ENCODE results near the gene IFI16. TPM values are rescaled to one million over a fixed set of nuclear protein-coding genes. Genes with fewer than 3 reads are reported as not detected.
"Not testable (repeated sequence)": the region's sequence is repeated elsewhere in the genome, so short reads cannot be mapped to it uniquely, and the experiment has no call there.

IFI16 gene
- polyA plus RNA-seq, 4 donors: 54.9 to 66.2 (median 62.9) TPM

GRCh38 chr1:159090286-159091179, 80.8 kb downstream of the IFI16 start:
- no peak for DNase-seq (ENCODE audit: low read depth in 4 of 4, low spot score in 2 of 4)

- DNase-seq (ENCODE audit: low read depth in 4 of 4, low spot score in 2 of 4): no peak
Measured at GRCh38 chr1:159091180-159091560, 81.5 kb downstream of the IFI16 start.

- no peak for DNase-seq (ENCODE audit: low read depth in 4 of 4, low spot score in 2 of 4)
Measured at GRCh38 chr1:159091607-159092031, 81.9 kb downstream of the IFI16 start.

- no peak for DNase-seq (ENCODE audit: low read depth in 4 of 4, low spot score in 2 of 4)
Measured at GRCh38 chr1:159092036-159092760, 82.5 kb downstream of the IFI16 start.

- no peak for DNase-seq (ENCODE audit: low read depth in 4 of 4, low spot score in 2 of 4)
Measured at GRCh38 chr1:159098596-159098995, 88.9 kb downstream of the IFI16 start.

- no peak for DNase-seq (ENCODE audit: low read depth in 4 of 4, low spot score in 2 of 4)
Measured at GRCh38 chr1:159100589-159100988, 90.9 kb downstream of the IFI16 start.

GRCh38 chr1:159103021-159103420, 93.3 kb downstream of the IFI16 start:
- not testable (repeated sequence) for DNase-seq (ENCODE audit: low read depth in 4 of 4, low spot score in 2 of 4)

Other genes with a start within 250 kb of the IFI16 start
- gene OR6N1, start 237.7 kb upstream of the IFI16 start, polyA plus RNA-seq (ENCODE audit: insufficient read length in 4 of 4): under 1 TPM in 1 of 4 donors, not detected in 3; 0.06 TPM
- not detected for gene OR6N2, start 228.7 kb upstream of the IFI16 start, polyA plus RNA-seq (ENCODE audit: insufficient read length in 4 of 4)
- 1 to 10 TPM; 2.9 to 4.8 (median 3.5) TPM for gene MNDA, start 178.6 kb upstream of the IFI16 start, polyA plus RNA-seq (ENCODE audit: insufficient read length in 4 of 4)
- under 1 TPM; 0.17 to 0.29 (median 0.23) TPM for gene PYHIN1, start 78.4 kb upstream of the IFI16 start, polyA plus RNA-seq (ENCODE audit: insufficient read length in 4 of 4)
- under 1 TPM in 3 of 4 donors, not detected in 1; 0.17 to 0.45 (median 0.24) TPM for gene AIM2, start 66.9 kb downstream of the IFI16 start, polyA plus RNA-seq (ENCODE audit: insufficient read length in 4 of 4)
- gene CADM3, start 161.7 kb downstream of the IFI16 start, polyA plus RNA-seq (ENCODE audit: insufficient read length in 4 of 4): under 1 TPM; 0.04 to 0.57 (median 0.09) TPM
- gene ACKR1, start 195.0 kb downstream of the IFI16 start, polyA plus RNA-seq (ENCODE audit: insufficient read length in 4 of 4): 1 to 10 TPM in 1 of 4 donors, under 1 TPM in 2, not detected in 1; 0.29 to 1.2 (median 0.51) TPM

All from left renal cortex interstitium (tissue), 4 donors.